GM10266 (cell line): ENCODE results near the gene SERPINA7.

ENCODE experiments used
- DNase-seq: peaks from one replicate; pipeline ENCODE4 v3.0.0; 2012; ENCODE audit errors: extremely low spot score
- TF ChIP-seq, protein P1 (sequence below): IDR thresholded peaks from 2 replicates; pipeline ENCODE4 v1.5.1; 2012; ENCODE audit warnings: mild to moderate bottlenecking, low read depth; ENCODE audit not compliant: control insufficient read depth, insufficient read depth; ENCODE audit errors: missing control alignments

The SERPINA7 gene, protein sequence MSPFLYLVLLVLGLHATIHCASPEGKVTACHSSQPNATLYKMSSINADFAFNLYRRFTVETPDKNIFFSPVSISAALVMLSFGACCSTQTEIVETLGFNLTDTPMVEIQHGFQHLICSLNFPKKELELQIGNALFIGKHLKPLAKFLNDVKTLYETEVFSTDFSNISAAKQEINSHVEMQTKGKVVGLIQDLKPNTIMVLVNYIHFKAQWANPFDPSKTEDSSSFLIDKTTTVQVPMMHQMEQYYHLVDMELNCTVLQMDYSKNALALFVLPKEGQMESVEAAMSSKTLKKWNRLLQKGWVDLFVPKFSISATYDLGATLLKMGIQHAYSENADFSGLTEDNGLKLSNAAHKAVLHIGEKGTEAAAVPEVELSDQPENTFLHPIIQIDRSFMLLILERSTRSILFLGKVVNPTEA

DNA sequence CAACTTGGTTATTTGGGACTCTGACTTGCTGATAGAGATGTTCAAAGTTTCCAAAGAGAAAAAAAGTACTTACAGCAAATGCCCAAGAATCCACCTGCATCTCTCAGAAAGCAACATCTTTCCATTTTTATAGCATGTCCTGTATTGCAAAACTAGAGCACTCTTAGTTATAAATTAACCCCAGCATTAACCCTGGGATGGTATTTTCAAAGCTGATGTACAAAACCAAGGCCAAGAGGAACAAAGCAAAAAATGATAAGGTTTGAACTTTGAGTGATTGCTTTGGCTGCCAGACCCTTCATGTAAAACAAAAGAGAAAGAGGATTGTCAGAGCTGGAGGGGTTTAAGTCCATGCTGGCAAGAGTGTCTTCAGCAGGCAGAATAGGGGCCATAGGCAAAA is at the start of gene SERPINA7:
Gene SERPINA7 (minus strand): TSS at position 103 of the 400 bp plus-strand sequence. CDS start 1,669 bp downstream, outside the sequence.
- DNase-seq: no peak
- TF ChIP-seq, protein P1, sequence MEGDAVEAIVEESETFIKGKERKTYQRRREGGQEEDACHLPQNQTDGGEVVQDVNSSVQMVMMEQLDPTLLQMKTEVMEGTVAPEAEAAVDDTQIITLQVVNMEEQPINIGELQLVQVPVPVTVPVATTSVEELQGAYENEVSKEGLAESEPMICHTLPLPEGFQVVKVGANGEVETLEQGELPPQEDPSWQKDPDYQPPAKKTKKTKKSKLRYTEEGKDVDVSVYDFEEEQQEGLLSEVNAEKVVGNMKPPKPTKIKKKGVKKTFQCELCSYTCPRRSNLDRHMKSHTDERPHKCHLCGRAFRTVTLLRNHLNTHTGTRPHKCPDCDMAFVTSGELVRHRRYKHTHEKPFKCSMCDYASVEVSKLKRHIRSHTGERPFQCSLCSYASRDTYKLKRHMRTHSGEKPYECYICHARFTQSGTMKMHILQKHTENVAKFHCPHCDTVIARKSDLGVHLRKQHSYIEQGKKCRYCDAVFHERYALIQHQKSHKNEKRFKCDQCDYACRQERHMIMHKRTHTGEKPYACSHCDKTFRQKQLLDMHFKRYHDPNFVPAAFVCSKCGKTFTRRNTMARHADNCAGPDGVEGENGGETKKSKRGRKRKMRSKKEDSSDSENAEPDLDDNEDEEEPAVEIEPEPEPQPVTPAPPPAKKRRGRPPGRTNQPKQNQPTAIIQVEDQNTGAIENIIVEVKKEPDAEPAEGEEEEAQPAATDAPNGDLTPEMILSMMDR: no peak

DNA sequence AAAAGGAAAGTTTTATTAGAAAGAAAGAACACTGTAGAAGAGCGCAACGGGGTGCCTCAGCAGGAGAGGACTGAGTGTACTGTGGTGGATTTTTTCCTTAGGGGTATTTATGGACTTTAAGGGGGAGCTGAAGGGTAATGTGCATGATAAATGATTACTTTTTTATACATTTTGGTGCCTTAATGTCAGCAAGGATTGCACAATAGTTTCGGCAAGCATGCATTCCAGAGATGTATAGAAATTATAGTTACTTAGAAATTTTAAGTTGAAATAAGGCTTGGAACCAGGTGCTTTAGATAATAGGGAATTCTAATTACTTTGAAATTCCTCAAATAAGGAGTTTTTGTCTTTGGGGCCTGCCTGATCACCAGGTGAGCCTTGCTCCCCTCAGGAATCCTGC is 30.5 kb upstream of the SERPINA7 start:
- no peak for DNase-seq
- TF ChIP-seq, protein P1: no peak

DNA sequence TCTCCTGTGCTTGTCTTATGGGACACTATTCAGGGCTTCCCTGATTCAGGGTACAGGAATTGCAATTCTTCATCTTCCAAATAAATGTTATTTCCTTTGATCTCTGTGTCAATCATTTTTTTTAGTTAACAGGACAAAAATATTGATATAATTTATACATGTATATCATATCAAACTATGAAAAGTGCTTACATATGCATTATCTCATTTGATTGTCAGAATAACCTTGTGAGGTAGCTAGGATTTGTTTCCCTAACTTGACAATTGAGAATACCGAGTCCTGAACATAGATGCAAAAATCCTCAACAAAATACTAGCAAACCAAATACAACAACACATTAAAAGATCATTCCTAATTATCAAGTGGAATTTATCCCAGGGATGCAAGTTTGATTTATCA is 11.5 kb upstream of the SERPINA7 start:
- DNase-seq: no peak
- TF ChIP-seq, protein P1: no peak

DNA sequence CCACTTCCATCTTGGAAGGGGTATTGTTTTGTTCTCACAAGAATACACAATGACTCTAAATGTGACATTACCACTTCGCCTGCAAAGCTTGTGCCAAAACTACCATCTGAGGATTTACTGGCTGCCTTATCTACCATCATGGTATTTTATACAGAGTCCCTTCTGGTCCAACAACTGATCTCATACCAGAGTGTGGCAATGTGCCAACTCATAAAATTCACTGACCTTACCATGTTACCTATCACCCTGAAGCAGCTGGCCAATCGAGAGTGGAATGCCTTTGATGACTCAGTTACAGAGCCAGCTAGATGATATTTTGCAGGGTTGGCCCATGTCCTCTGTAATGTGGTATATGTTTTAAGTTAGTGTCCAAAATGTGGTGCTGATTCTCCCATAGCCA is 3.8 kb upstream of the SERPINA7 start:
- TF ChIP-seq, protein P1: no peak
- DNase-seq: no peak

DNA sequence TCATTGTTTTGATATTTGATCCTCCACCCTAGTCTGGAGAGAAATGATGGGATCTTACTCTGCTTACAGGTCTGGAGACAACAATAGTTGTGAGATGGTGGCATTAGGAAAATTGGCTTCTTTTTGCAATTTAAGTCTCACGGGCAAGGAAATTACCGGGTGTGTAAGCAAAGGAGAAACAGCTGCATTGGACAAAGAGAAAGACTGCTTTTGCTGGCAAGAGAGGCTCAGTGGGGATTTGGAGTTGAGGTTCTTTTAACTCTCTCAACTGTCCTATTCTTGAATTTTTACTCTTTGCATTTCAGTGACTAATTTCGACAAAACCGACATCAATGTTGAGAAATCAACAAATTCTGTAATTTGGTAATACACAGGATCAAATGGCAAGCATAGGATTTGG is 2.3 kb upstream of the SERPINA7 start:
- no peak for DNase-seq
- TF ChIP-seq, protein P1: no peak

DNA sequence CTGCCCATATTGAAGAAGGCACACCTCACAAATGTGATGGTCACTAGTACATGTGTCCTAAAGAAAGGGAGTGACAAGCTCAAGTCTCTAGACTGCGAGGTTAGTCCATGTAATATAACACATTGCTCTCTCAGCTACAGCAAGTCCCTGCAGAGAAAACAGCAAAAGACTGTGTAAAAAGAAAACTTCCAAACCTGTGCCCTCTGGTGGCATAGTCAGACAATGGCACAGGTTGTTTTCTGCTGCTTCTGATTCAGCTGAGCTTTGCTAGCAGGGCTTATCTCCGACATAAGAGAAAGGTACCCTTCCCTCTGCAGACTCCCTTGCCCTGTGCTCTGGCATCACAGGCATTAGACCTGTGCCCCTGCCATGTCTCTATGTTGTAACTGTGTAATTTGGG is 1.4 kb upstream of the SERPINA7 start:
- DNase-seq: no peak
- TF ChIP-seq, protein P1: no peak

DNA sequence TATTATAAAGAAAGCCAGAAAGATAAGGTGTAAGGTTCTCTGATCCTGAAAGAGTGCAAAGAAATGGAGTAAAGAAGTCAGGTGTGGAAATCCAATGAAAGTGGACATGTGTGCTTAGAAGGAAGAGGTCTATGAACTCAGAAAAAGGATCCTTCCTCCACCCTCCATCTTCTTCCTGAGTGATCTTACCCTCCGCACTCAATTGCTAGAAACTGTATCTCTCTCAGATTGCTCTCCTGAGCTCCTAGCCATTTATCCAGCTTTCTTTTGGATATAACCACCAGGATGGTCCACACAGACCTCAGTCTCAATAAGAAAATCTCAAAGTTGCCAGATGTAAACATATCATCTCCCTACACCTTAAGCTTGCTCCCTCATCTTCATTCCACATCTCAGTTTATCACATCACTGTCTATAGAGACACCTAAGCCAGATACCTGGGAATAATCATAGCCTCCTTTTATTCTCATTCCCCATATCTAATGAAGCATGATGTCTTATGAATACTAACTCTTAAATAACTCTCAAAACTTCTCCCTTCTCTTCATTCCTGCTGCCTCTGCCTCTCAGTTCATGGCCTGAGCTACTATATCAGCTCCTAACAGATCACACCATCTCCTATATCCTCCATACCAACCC is 573 bp downstream of the SERPINA7 start:
- DNase-seq: no peak
- TF ChIP-seq, protein P1: no peak
